ENCODE data around the gene DPRX. TPM values are rescaled to one million over a fixed set of nuclear protein-coding genes. Genes with fewer than 3 reads are reported as not detected.

Gene DPRX
- total and polyA plus RNA-seq, 2 of the 13 experiments (the other 11 are each of a cell fraction or from before 2014, with no cell fraction given): not detected

DNA sequence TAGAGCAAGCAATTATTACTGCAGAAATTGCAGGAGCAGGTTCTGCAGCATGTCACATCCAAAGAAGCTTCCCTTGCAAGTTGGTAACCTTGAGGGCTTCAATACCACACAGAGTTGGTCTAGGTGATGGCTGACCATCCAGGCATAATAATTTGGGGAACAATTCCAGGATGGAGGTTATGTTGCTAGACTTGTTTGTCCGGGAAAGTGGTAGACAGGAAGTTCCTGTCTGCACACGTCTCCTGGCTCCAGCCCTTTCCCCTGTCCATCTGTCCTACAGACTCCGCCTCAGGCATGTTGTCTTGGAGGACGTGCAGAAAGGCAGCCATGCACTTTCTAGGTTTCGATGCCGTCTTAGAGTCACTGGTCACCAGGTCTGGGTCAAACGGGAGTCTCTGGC lies 26.0 kb downstream of the DPRX start:
- Histone ChIP-seq H3K9me3 (ENCODE audit: low read length) (peaks cover 22% of the 10 kb centered on the region), H3K36me3 (replicated peaks in 1 of 2; ENCODE audit: control insufficient read depth in 1 of 2, insufficient read depth in 2 of 2, low read length in 2 of 2) (no peaks in the 10 kb centered on the region), H4K20me1 (ENCODE audit: insufficient read depth, low read length) (no peaks in the 10 kb centered on the region), H3K27me3 (ENCODE audit: control insufficient read depth in 1 of 2, insufficient read depth in 2 of 2, low read length in 2 of 2) (no peaks in the 10 kb centered on the region), H3K4me1 (ENCODE audit: insufficient read depth, low read length) (peaks cover 71% of the 10 kb centered on the region), H3K4me3 (replicated peaks in 1 of 3; ENCODE audit: insufficient read depth in 1 of 3, low read depth in 2 of 3, low read length in 3 of 3) (no peak overlapping the region), H3K9ac (ENCODE audit: insufficient read depth, low read depth, low read length) (no peak overlapping the region; the same call in 1 of the 2 replicates), H2AFZ (ENCODE audit: low read length) (no peak overlapping the region), H3K27ac (ENCODE audit: extremely low read length, insufficient read depth, low read length) (peak overlapping the region; percentile 46), H3K79me2 (ENCODE audit: insufficient read depth, low read length) (no peaks in the 10 kb centered on the region), H3K4me2 (ENCODE audit: low read depth, low read length) (no peak overlapping the region)
- no peak for DNase-seq (ENCODE audit: low spot score)
- in situ Hi-C loops (cut with HindIII; ENCODE audit: extremely low pct_ligation_motif_present, low pct_unique_long_range_greater_than_20kb): loop anchor here (10.0 kb wide), 1 partner anchor 63 kb away; no protein-coding TSS in a partner anchor
- ChIA-PET CTCF (ENCODE audit: low intra/inter-chr PET ratio, low total read pairs) (no interaction called here), POLR2A (no interaction called here)
- TF ChIP-seq ARID2 (CRISPR knock-in tag; IDR thresholded peaks at IDR 0.05; ENCODE audit: borderline replicate concordance) (no peak), ZNF441 (CRISPR knock-in tag; IDR thresholded peaks at IDR 0.05; ENCODE audit: borderline replicate concordance) (no peak), ZBTB37 (CRISPR knock-in tag; IDR thresholded peaks at IDR 0.05) (peak; percentile 9; the same call in 1 of the 2 replicates), GABPA (IDR thresholded peaks at IDR 0.05; ENCODE audit: low read depth, low read length) (no peak), GABPA (CRISPR knock-in tag; IDR thresholded peaks at IDR 0.05; ENCODE audit: low read depth) (peak; percentile 25; the same call in 1 of the 2 replicates), ARID5B (CRISPR knock-in tag; IDR thresholded peaks at IDR 0.05) (no peak)
- TF ChIP-seq, protein P1, sequence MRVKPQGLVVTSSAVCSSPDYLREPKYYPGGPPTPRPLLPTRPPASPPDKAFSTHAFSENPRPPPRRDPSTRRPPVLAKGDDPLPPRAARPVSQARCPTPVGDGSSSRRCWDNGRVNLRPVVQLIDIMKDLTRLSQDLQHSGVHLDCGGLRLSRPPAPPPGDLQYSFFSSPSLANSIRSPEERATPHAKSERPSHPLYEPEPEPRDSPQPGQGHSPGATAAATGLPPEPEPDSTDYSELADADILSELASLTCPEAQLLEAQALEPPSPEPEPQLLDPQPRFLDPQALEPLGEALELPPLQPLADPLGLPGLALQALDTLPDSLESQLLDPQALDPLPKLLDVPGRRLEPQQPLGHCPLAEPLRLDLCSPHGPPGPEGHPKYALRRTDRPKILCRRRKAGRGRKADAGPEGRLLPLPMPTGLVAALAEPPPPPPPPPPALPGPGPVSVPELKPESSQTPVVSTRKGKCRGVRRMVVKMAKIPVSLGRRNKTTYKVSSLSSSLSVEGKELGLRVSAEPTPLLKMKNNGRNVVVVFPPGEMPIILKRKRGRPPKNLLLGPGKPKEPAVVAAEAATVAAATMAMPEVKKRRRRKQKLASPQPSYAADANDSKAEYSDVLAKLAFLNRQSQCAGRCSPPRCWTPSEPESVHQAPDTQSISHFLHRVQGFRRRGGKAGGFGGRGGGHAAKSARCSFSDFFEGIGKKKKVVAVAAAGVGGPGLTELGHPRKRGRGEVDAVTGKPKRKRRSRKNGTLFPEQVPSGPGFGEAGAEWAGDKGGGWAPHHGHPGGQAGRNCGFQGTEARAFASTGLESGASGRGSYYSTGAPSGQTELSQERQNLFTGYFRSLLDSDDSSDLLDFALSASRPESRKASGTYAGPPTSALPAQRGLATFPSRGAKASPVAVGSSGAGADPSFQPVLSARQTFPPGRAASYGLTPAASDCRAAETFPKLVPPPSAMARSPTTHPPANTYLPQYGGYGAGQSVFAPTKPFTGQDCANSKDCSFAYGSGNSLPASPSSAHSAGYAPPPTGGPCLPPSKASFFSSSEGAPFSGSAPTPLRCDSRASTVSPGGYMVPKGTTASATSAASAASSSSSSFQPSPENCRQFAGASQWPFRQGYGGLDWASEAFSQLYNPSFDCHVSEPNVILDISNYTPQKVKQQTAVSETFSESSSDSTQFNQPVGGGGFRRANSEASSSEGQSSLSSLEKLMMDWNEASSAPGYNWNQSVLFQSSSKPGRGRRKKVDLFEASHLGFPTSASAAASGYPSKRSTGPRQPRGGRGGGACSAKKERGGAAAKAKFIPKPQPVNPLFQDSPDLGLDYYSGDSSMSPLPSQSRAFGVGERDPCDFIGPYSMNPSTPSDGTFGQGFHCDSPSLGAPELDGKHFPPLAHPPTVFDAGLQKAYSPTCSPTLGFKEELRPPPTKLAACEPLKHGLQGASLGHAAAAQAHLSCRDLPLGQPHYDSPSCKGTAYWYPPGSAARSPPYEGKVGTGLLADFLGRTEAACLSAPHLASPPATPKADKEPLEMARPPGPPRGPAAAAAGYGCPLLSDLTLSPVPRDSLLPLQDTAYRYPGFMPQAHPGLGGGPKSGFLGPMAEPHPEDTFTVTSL (CRISPR knock-in tag; IDR thresholded peaks at IDR 0.05; ENCODE audit: borderline replicate concordance): 0 out of 2 replicates have a peak, but pooled peaks have one; percentile 6
- no TSS peak for BruUV-seq (replicated peaks)
- intact Hi-C loops (cut with micrococcal nuclease; ENCODE audit: unreplicated experiment): loop anchor here (2.0 to 10.0 kb wide), 2 partner anchors 15 to 63 kb away; no protein-coding TSS in a partner anchor
- ATAC-seq: no peak
- FAIRE-seq: no peak
- WGBS (ENCODE audit: low lambda C conversion rate): 86% methylated on average over 7 of the region's 7 CpGs
